CD4-positive, alpha-beta T cell treated with Interferon alpha-2 for 1 hour (primary cell): ENCODE measurements around the gene FOSL1.

Source experiments
- DNase-seq, 2 donors: peaks; one replicate each; pipeline ENCODE4 v3.0.0-alpha.2; 2020 to 2022

FOSL1 gene

GRCh38 chr11:65919573-65920371 is 19.6 kb upstream of the FOSL1 start:
- DNase-seq: peak in 1 of 2 donors; percentile 77

- DNase-seq: peak; percentile 99
Observed at GRCh38 chr11:65919141-65919572, 19.0 kb upstream of the FOSL1 start, which contains the start of gene DRAP1. Gene DRAP1, plus strand, starts transcription at chr11:65919426. Its CDS starts 76 bp downstream, at chr11:65919502.

GRCh38 chr11:65918211-65919140 is 18.3 kb upstream of the FOSL1 start, which contains the start of gene C11orf68:
Gene C11orf68, minus strand, starts transcription at chr11:65919062. Its CDS starts 31 bp downstream, at chr11:65919031.
- no peak for DNase-seq

GRCh38 chr11:65917434-65918210 is 17.4 kb upstream of the FOSL1 start:
- DNase-seq: no peak

GRCh38 chr11:65917077-65917433 is 16.9 kb upstream of the FOSL1 start:
- no peak for DNase-seq

- no peak for DNase-seq
Observed at GRCh38 chr11:65916391-65916790, 16.2 kb upstream of the FOSL1 start.

- DNase-seq: peak in 1 of 2 donors; percentile 34
Observed at GRCh38 chr11:65915821-65916251, 15.6 kb upstream of the FOSL1 start.

- no peak for DNase-seq
Observed at GRCh38 chr11:65915101-65915820, 15.1 kb upstream of the FOSL1 start.

- no peak for DNase-seq
Observed at GRCh38 chr11:65912845-65913244, 12.7 kb upstream of the FOSL1 start.

- DNase-seq: no peak
Observed at GRCh38 chr11:65911682-65912568, 11.7 kb upstream of the FOSL1 start.

- no peak for DNase-seq
Observed at GRCh38 chr11:65907878-65908277, 7.7 kb upstream of the FOSL1 start.

- no peak for DNase-seq
Observed at GRCh38 chr11:65906602-65907001, 6.4 kb upstream of the FOSL1 start.

GRCh38 chr11:65903715-65904114 is 3.5 kb upstream of the FOSL1 start:
- DNase-seq: no peak

- no peak for DNase-seq
Observed at GRCh38 chr11:65903068-65903481, 2.9 kb upstream of the FOSL1 start.

- no peak for DNase-seq
Observed at GRCh38 chr11:65900899-65901180, 652 bp upstream of the FOSL1 start.

- DNase-seq: peak; percentile 58 to 62
Observed at GRCh38 chr11:65899356-65900124, 648 bp downstream of the FOSL1 start.

- DNase-seq: no peak
Observed at GRCh38 chr11:65898656-65899355, 1.4 kb downstream of the FOSL1 start.

- DNase-seq: no peak
Observed at GRCh38 chr11:65897020-65897471, 3.1 kb downstream of the FOSL1 start.
